ENCODE data around the gene ACAD10.

GRCh38 chr12:111653596-111653995 lies 32.3 kb upstream of the ACAD10 start:
- TF ChIP-seq CTCF (IDR thresholded peaks at IDR 0.05) (no peak), POLR2A (IDR thresholded peaks at IDR 0.05) (no peak)

Measured in Peyer's patch (tissue), 4 donors.